Nephron progenitor cell (in vitro differentiated cells): ENCODE data around the gene MAGEB2.
A peak's percentile ranks its signal among the peaks of the same experiment; 100 is the strongest.

Experiments
- DNase-seq: peaks from one replicate; pipeline ENCODE4 v3.0.0; 2021
- H3K27ac Mint-ChIP-seq: 2 replicates; pipeline ENCODE4 v1.8.0; 2021; ENCODE audit warnings: mild to moderate bottlenecking, moderate library complexity, mixed read lengths
- H3K27me3 Mint-ChIP-seq: 2 replicates; pipeline ENCODE4 v1.8.0; 2021; ENCODE audit warnings: mild to moderate bottlenecking, low read depth, mixed read lengths; ENCODE audit not compliant: poor library complexity
- H3K36me3 Mint-ChIP-seq: 2 replicates; pipeline ENCODE4 v1.8.0; 2021; ENCODE audit warnings: low read depth, mixed read lengths
- H3K4me1 Mint-ChIP-seq: 2 replicates; pipeline ENCODE4 v1.8.0; 2021; ENCODE audit warnings: mixed read lengths
- H3K4me3 Mint-ChIP-seq: 2 replicates; pipeline ENCODE4 v1.8.0; 2021; ENCODE audit warnings: mild to moderate bottlenecking, moderate library complexity, mixed read lengths
- H3K9me3 Mint-ChIP-seq: 2 replicates; pipeline ENCODE4 v1.8.0; 2021; ENCODE audit warnings: mild to moderate bottlenecking, moderate library complexity, mixed read lengths
- TF ChIP-seq, protein P1 (sequence below): fragments of 200-600 bp; sonication (generic); IDR thresholded peaks from 2 replicates; pipeline ENCODE4 v1.5.0; 2021; ENCODE audit warnings: antibody characterized with exemption

The MAGEB2 gene

DNA sequence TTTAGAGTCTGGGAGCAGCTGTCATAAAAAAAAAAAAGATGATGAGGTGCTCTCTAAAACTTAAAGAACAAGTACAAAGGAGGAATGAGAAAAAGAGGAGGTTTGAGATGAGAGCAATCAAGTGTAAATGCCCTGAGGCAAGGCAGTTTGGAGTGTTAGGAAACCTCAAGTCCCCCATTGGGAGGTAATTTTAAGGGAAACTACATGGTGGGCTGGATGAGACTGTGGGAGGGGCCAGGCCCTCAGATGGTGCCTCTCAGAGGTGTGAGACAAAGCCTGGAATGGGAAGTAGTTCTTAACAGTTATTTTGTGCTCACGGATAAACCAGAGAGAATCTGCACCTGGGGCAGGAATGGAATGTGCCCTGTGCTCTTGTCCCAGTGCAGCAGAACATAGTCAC lies 13.2 kb downstream of the MAGEB2 start:
- Mint-ChIP-seq H3K27ac (peak overlapping the region; percentile 39), H3K27me3 (no peaks in the 10 kb centered on the region), H3K4me3 (peak overlapping the region; percentile 18), H3K4me1 (peaks cover 49% of the 10 kb centered on the region), H3K36me3 (no peaks in the 10 kb centered on the region), H3K9me3 (no peaks in the 10 kb centered on the region)
- TF ChIP-seq, protein P1, sequence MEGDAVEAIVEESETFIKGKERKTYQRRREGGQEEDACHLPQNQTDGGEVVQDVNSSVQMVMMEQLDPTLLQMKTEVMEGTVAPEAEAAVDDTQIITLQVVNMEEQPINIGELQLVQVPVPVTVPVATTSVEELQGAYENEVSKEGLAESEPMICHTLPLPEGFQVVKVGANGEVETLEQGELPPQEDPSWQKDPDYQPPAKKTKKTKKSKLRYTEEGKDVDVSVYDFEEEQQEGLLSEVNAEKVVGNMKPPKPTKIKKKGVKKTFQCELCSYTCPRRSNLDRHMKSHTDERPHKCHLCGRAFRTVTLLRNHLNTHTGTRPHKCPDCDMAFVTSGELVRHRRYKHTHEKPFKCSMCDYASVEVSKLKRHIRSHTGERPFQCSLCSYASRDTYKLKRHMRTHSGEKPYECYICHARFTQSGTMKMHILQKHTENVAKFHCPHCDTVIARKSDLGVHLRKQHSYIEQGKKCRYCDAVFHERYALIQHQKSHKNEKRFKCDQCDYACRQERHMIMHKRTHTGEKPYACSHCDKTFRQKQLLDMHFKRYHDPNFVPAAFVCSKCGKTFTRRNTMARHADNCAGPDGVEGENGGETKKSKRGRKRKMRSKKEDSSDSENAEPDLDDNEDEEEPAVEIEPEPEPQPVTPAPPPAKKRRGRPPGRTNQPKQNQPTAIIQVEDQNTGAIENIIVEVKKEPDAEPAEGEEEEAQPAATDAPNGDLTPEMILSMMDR, result no peak
- DNase-seq, result no peak

DNA sequence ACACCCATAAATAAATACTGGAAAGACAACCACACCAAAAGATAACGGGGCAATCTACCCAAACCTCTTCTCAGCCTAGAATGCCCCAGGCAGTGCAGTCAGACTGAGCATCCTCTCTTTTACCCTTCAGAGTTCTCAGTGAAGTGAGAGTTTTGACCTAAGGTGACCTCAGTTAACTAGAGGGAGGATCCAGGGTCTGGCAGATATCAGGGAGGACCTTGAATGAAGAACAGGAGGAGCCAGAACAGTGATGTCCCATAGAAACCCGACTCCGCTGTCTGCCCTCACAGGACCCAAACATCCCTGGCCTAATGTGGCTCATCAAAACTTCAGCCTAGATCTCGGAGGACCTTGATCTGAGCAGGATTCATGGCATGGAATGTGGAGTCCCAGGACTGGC lies 15.0 kb downstream of the MAGEB2 start, which contains the start of gene MAGEB3:
MAGEB3 (plus strand) TSS at position 263 of the 400 bp plus-strand sequence. CDS start 5,268 bp downstream, outside the sequence.
- Mint-ChIP-seq H3K4me3 (peak within 1 kb of the TSS; percentile 46), H3K9me3 (no peaks in the 10 kb centered on the region), H3K36me3 (no peaks in the 10 kb centered on the region), H3K27me3 (no peaks in the 10 kb centered on the region), H3K4me1 (peaks cover 38% of the 10 kb centered on the region), H3K27ac (peak within 1 kb of the TSS; percentile 94)
- peak; percentile 4 for DNase-seq
- TF ChIP-seq, protein P1, result no peak

DNA sequence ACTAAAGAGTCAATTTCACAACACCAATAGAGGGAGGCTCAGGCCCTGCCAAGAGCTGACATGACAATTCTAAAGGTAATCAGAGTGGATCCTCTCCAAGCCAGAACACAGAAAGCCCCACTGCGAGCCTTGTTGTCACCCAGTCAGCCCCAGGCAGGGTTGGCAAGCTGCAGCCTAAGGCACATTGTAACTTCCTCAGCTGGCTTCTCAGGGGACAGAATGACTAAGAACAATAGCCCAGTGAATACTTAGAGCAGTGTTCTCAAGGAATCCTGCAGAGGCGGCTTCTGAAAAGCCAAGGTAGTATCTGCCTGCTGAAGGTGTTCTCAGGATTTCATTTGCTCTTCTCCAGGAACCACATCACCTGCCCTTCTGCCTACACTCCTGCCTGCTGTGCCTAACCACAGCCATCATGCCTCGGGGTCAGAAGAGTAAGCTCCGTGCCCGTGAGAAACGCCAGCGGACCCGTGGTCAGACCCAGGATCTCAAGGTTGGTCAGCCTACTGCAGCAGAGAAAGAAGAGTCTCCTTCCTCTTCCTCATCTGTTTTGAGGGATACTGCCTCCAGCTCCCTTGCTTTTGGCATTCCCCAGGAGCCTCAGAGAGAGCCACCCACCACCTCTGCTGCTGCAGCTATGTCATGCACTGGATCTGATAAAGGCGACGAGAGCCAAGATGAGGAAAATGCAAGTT lies 26.5 kb downstream of the MAGEB2 start, which contains the start of gene MAGEB4:
MAGEB4 (plus strand) TSS at position 277 of the 692 bp plus-strand sequence; CDS start at position 413, 136 bp downstream.
- Mint-ChIP-seq H3K4me1 (no peaks in the 10 kb centered on the region), H3K27me3 (peaks cover 9% of the 10 kb centered on the region), H3K36me3 (no peaks in the 10 kb centered on the region), H3K9me3 (peaks cover 9% of the 10 kb centered on the region), H3K27ac (peak within 1 kb of the TSS; percentile 19), H3K4me3 (no peak within 1 kb of the TSS)
- no peak for DNase-seq
- TF ChIP-seq, protein P1, result no peak

DNA sequence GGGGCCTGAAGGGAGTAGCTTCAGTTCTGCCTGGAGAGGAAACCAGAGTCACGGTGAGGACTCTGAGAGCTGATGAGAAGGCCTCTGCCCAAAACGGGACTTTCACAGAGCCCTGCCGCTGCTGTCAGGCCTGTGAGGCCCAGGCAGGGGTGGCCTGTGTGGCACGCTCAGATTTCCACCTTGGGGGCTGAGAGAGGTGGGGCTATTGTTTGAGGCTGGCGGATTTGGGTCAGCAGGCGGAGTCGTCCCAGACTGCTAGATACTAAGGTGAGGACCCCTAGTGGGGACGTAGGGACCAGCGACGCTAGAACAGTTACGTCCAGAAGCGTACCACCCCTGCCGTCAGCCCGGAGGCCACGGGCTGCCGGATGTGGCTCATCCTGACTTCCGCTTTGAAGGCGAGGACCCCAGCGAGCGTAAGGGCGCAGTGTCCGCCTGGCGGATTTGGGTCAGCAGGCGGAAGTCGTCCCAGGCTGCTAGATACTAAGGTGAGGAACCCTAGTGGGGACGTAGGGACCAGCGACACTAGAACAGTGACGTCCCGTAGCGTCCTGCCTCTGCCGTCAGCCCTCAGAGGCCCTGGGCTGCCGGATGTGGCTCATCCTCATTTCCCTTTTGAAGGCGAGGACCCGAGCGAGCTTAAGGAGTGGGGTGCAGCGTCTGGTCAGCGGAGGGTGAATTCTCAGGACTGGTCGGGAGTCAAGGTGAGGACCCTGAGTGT lies 31.6 kb downstream of the MAGEB2 start, which contains the start of gene MAGEB1:
MAGEB1 (plus strand) TSS at position 378 of the 721 bp plus-strand sequence. CDS start 3,348 bp downstream, outside the sequence.
- H3K4me1 Mint-ChIP-seq, result no peaks in the 10 kb centered on the region
- DNase-seq, result no peak
- TF ChIP-seq, protein P1, result no peak
- peaks cover 13% of the 10 kb centered on the region for H3K9me3 Mint-ChIP-seq
- peaks cover 16% of the 10 kb centered on the region for H3K27me3 Mint-ChIP-seq
- no peak within 1 kb of the TSS for H3K4me3 Mint-ChIP-seq
- peak within 1 kb of the TSS; percentile 57 for H3K27ac Mint-ChIP-seq
- H3K36me3 Mint-ChIP-seq, result no peaks in the 10 kb centered on the region

DNA sequence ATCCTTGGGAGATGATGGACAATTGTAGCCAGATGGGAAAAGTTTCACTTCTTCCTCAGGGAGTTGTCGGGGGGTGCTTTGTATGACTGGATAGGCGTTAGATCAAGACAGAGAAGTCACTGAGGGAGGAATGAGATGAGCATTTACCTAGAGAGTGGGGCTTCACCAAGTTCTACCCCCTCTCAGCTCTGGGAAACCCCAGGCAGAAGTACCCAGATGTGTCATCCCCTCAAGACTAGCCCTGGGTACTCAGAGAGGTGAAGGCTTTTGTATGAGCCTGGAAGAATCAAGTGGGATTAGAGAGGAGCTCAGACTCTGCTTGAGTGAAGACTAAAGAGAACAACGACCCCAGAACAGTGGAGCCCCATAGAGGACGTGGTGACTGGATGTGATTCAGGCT lies 33.5 kb downstream of the MAGEB2 start:
- TF ChIP-seq, protein P1, result no peak
- no peaks in the 10 kb centered on the region for H3K36me3 Mint-ChIP-seq
- no peak overlapping the region for H3K27ac Mint-ChIP-seq
- no peak overlapping the region for H3K4me3 Mint-ChIP-seq
- peaks cover 13% of the 10 kb centered on the region for H3K9me3 Mint-ChIP-seq
- H3K4me1 Mint-ChIP-seq, result no peaks in the 10 kb centered on the region
- peaks cover 16% of the 10 kb centered on the region for H3K27me3 Mint-ChIP-seq
- no peak for DNase-seq
